HG02759 (cell line): Measurements from ENCODE around the gene POLR2L.

ENCODE experiments used
- ATAC-seq: cut with Tn5 transposase; IDR thresholded peaks from one replicate; pipeline ENCODE4 v1.9.1; 2021; ENCODE audit warnings: mild to moderate bottlenecking, moderate library complexity; ENCODE audit not compliant: unreplicated experiment

Gene POLR2L

GRCh38 chr11:869399-870126, 27.2 kb upstream of the POLR2L start:
- no peak for ATAC-seq

- no peak for ATAC-seq
These were observed 26.5 kb upstream of the POLR2L start for GRCh38 chr11:868802-869201.

- no peak for ATAC-seq
These were observed 26.1 kb upstream of the POLR2L start for GRCh38 chr11:868394-868793.

- ATAC-seq, result no peak
These were observed 25.6 kb upstream of the POLR2L start for GRCh38 chr11:867856-868358.

- ATAC-seq, result no peak
These were observed 24.2 kb upstream of the POLR2L start for GRCh38 chr11:866481-866880.

GRCh38 chr11:865462-866430, 23.4 kb upstream of the POLR2L start:
- no peak for ATAC-seq

- no peak for ATAC-seq
These were observed 22.6 kb upstream of the POLR2L start for GRCh38 chr11:864898-865297.

GRCh38 chr11:863910-864827, 21.8 kb upstream of the POLR2L start:
- no peak for ATAC-seq

GRCh38 chr11:863023-863909, 20.9 kb upstream of the POLR2L start:
- ATAC-seq, result no peak

- ATAC-seq, result no peak
These were observed 20.3 kb upstream of the POLR2L start for GRCh38 chr11:862696-863022.

GRCh38 chr11:862081-862661, 19.8 kb upstream of the POLR2L start:
- no peak for ATAC-seq

- ATAC-seq, result no peak
These were observed 18.8 kb upstream of the POLR2L start for GRCh38 chr11:861105-861479.

GRCh38 chr11:860234-861104, 18.1 kb upstream of the POLR2L start:
- no peak for ATAC-seq

GRCh38 chr11:859394-860131, 17.2 kb upstream of the POLR2L start:
- no peak for ATAC-seq

- ATAC-seq, result no peak
These were observed 16.5 kb upstream of the POLR2L start for GRCh38 chr11:858762-859339.

- ATAC-seq, result no peak
These were observed 15.9 kb upstream of the POLR2L start for GRCh38 chr11:858053-858761.

GRCh38 chr11:856397-856796, 14.1 kb upstream of the POLR2L start:
- ATAC-seq, result no peak
